Peyer's patch (tissue), 4 donors: ENCODE data around the gene WDR89.

ENCODE experiments used
- POLR2A ChIP-seq, 2 donors: fragments of 450-650 bp; IDR thresholded peaks; one replicate each; pipeline ENCODE4 v1.5.1; 2017; ENCODE audit warnings: antibody characterized with exemption in 2 of 2, mild to moderate bottlenecking in 2 of 2, moderate library complexity in 2 of 2
- TF ChIP-seq, protein P1 (sequence below), 6 experiments: fragments of 450-650 bp in 4 of 6; fragments of 200-600 bp in 2 of 6; sonication (generic) in 1 of 6; IDR thresholded peaks; one replicate each; pipeline ENCODE4 v1.5.1; 2017 to 2019; ENCODE audit warnings: antibody characterized with exemption in 6 of 6, mild to moderate bottlenecking in 3 of 6, moderate library complexity in 1 of 6

DNA sequence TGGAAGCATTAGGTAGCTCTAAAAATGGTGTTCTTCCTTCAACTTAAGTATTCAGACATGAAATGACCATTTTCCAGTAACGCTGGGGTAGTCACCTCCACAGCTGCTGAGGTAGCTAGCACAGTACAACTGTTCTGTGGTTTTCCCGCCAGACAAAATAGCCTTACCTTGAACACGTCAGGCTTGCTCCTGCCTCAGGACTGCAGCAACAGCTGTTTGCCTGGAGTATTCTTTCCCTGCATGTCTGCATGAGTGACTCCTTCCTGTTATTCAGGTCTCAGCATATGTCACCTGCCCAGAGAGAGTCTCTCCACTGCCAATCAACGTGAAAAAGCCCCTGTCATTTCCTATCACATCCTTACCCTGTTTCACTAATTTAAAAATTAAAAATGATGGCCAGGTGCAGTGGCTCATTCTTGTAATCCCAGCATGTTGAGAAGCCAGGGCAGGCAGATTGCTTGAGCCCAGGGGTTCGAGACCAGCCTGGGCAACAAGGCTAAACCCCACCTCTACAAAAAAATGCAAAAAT, 37.9 kb downstream of the WDR89 start:
- TF ChIP-seq POLR2A (IDR thresholded peaks at IDR 0.05) = no peak
- TF ChIP-seq, protein P1, sequence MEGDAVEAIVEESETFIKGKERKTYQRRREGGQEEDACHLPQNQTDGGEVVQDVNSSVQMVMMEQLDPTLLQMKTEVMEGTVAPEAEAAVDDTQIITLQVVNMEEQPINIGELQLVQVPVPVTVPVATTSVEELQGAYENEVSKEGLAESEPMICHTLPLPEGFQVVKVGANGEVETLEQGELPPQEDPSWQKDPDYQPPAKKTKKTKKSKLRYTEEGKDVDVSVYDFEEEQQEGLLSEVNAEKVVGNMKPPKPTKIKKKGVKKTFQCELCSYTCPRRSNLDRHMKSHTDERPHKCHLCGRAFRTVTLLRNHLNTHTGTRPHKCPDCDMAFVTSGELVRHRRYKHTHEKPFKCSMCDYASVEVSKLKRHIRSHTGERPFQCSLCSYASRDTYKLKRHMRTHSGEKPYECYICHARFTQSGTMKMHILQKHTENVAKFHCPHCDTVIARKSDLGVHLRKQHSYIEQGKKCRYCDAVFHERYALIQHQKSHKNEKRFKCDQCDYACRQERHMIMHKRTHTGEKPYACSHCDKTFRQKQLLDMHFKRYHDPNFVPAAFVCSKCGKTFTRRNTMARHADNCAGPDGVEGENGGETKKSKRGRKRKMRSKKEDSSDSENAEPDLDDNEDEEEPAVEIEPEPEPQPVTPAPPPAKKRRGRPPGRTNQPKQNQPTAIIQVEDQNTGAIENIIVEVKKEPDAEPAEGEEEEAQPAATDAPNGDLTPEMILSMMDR (IDR thresholded peaks at IDR 0.05) = no peak
